ENCODE data around the gene VAT1L.

GRCh38 chr16:77840093-77840492, 51.7 kb downstream of the VAT1L start:
- TF ChIP-seq CTCF (IDR thresholded peaks at IDR 0.05) (no peak), POLR2A (IDR thresholded peaks at IDR 0.05) (no peak)
